IMR-90 (cell line): ENCODE measurements around the gene CTAGE4. TPM values are rescaled to one million over a fixed set of nuclear protein-coding genes. Genes with fewer than 3 reads are reported as not detected.
"Not testable (repeated sequence)": the region's sequence is repeated elsewhere in the genome, so short reads cannot be mapped to it uniquely, and the experiment has no call there.

ENCODE experiments used
- ATAC-seq: fragments of 200-7000 bp; cut with Tn5 transposase; 2 replicates; pipeline ENCODE4 v1.9.1; 2020; ENCODE audit warnings: low read depth, mild to moderate bottlenecking, moderate library complexity
- BruUV-seq: library from RNA; stranded (reverse); fragments of 400-500 nt; replicated peaks from 2 replicates; lab custom pipeline; 2021; lab: Mats Ljungman, UMichigan
- CTCF ChIA-PET: fragments of 300-600 bp; formaldehyde crosslinking; extraction: SDS; loops from one replicate; lab custom pipeline; 2021; ENCODE audit warnings: antibody characterized with exemption; lab: Yijun Ruan, JAX
- POLR2A ChIA-PET: fragments of 300-600 bp; sonication (Branson Sonifier 250); formaldehyde crosslinking; loops from one replicate; lab custom pipeline; 2022; ENCODE audit warnings: antibody characterized with exemption; ENCODE audit not compliant: unreplicated experiment; lab: Charles Lee
- DNase-seq: peaks from one replicate; pipeline ENCODE4 v3.0.0; 2013
- H2AFZ ChIP-seq: replicated peaks from 2 replicates; pipeline ENCODE3; 2013; ENCODE audit warnings: low read length, mild to moderate bottlenecking; ENCODE audit not compliant: poor library complexity
- H2AK5ac ChIP-seq: 2 replicates; pipeline ENCODE4 v1.6.1; 2013; ENCODE audit warnings: low read depth, low read length, inconsistent platforms
- H2AK9ac ChIP-seq: replicated peaks from 2 replicates; pipeline ENCODE3; 2013; ENCODE audit warnings: mild to moderate bottlenecking, low read depth, low read length, moderate library complexity; ENCODE audit not compliant: poor library complexity
- H2BK120ac ChIP-seq: 2 replicates; pipeline ENCODE4 v1.6.1; 2013; ENCODE audit warnings: low read depth, low read length, inconsistent platforms
- H2BK15ac ChIP-seq: 3 replicates; pipeline ENCODE4 v1.6.1; 2013; ENCODE audit warnings: low read depth, low read length, inconsistent platforms
- H2BK20ac ChIP-seq: 2 replicates; pipeline ENCODE4 v1.6.1; 2013; ENCODE audit warnings: low read depth, mild to moderate bottlenecking, inconsistent platforms, low read length, moderate library complexity
- H2BK5ac ChIP-seq: 2 replicates; pipeline ENCODE4 v1.6.1; 2013; ENCODE audit warnings: mild to moderate bottlenecking, low read depth, low read length, inconsistent platforms; ENCODE audit not compliant: poor library complexity, severe bottlenecking
- H3K14ac ChIP-seq: replicated peaks from 2 replicates; pipeline ENCODE4 v1.6.1; 2013; ENCODE audit warnings: low read depth, low read length, inconsistent platforms
- H3K18ac ChIP-seq: 2 replicates; pipeline ENCODE4 v1.6.1; 2013; ENCODE audit warnings: low read depth, low read length, control low read depth
- H3K23ac ChIP-seq: 2 replicates; pipeline ENCODE4 v1.6.1; 2013; ENCODE audit warnings: low read depth, low read length, inconsistent platforms
- H3K27ac ChIP-seq: 2 replicates; pipeline ENCODE4 v1.5.1; 2013; ENCODE audit warnings: mild to moderate bottlenecking, control low read depth, low read length; ENCODE audit not compliant: insufficient read depth
- H3K27me3 ChIP-seq: 2 replicates; pipeline ENCODE4 v1.6.1; 2013; ENCODE audit warnings: low read length; ENCODE audit not compliant: control insufficient read depth, insufficient read depth
- H3K36me3 ChIP-seq: 2 replicates; pipeline ENCODE4 v1.6.1; 2013; ENCODE audit warnings: low read length, mixed read lengths; ENCODE audit not compliant: control insufficient read depth, insufficient read depth
- H3K4ac ChIP-seq: 2 replicates; pipeline ENCODE4 v1.6.1; 2013; ENCODE audit warnings: low read depth, low read length, inconsistent platforms
- H3K4me1 ChIP-seq: 2 replicates; pipeline ENCODE4 v1.6.1; 2013; ENCODE audit warnings: low read length, mixed read lengths; ENCODE audit not compliant: control insufficient read depth, insufficient read depth
- H3K4me2 ChIP-seq: 2 replicates; pipeline ENCODE4 v1.6.1; 2013; ENCODE audit warnings: low read depth, mild to moderate bottlenecking, control low read depth, low read length, moderate library complexity
- H3K4me3 ChIP-seq: 2 replicates; pipeline ENCODE4 v1.5.1; 2013; ENCODE audit warnings: low read depth, mild to moderate bottlenecking, control low read depth, low read length, moderate library complexity; ENCODE audit not compliant: insufficient read depth
- H3K56ac ChIP-seq: 2 replicates; pipeline ENCODE4 v1.6.1; 2013; ENCODE audit warnings: low read length, inconsistent platforms; ENCODE audit not compliant: insufficient read depth; ENCODE audit errors: extremely low read depth
- H3K79me1 ChIP-seq, 2 experiments: 2 replicates each; pipeline ENCODE4 v1.6.1; 2013; ENCODE audit warnings: low read length in 2 of 2, inconsistent platforms in 1 of 2, low read depth in 1 of 2
- H3K9ac ChIP-seq: 2 replicates; pipeline ENCODE4 v1.6.1; 2013; ENCODE audit warnings: low read depth, low read length, control low read depth
- H3K9me1 ChIP-seq: 2 replicates; pipeline ENCODE4 v1.6.1; 2013; ENCODE audit warnings: low read length, inconsistent platforms; ENCODE audit not compliant: insufficient read depth
- H3K9me3 ChIP-seq: 2 replicates; pipeline ENCODE4 v1.6.1; 2013; ENCODE audit warnings: low read length; ENCODE audit not compliant: control insufficient read depth, insufficient read depth
- H4K20me1 ChIP-seq: 2 replicates; pipeline ENCODE4 v1.6.1; 2013; ENCODE audit warnings: low read length, inconsistent platforms; ENCODE audit not compliant: insufficient read depth
- H4K5ac ChIP-seq: 2 replicates; pipeline ENCODE4 v1.6.1; 2013; ENCODE audit warnings: mild to moderate bottlenecking, low read depth, low read length, control low read depth
- H4K8ac ChIP-seq, 2 experiments: 2 replicates each; pipeline ENCODE4 v1.6.1; 2013; ENCODE audit warnings: low read depth in 2 of 2, low read length in 2 of 2, control low read depth in 1 of 2, inconsistent platforms in 1 of 2
- H4K91ac ChIP-seq: 2 replicates; pipeline ENCODE4 v1.6.1; 2013; ENCODE audit warnings: low read depth, low read length, inconsistent platforms; ENCODE audit not compliant: insufficient read depth
- WGBS, 2 experiments: methylation state at CpG; one replicate each; pipeline versions ENCODE4 v1.1.5 to v1.1.7; 2013; ENCODE audit warnings: missing lambda C conversion rate in 2 of 2; ENCODE audit not compliant: insufficient read length in 1 of 2; ENCODE audit errors: extremely low coverage in 2 of 2; 5-methylcytosine and 5-hydroxymethylcytosine counted together
- dilution Hi-C: fragments of 300-500 bp; cut with HindIII; formaldehyde crosslinking; loops from one replicate; pipeline ENCODE4 v1.14.3; 2018; ENCODE audit warnings: low sequenced_read_pairs; ENCODE audit not compliant: unreplicated experiment
- in situ Hi-C: fragments of 300-500 bp; cut with MboI; formaldehyde crosslinking; loops from 3 replicates; pipeline ENCODE4 v1.14.3; 2019; ENCODE audit warnings: low sequenced_read_pairs, inconsistent platforms, mixed read lengths
- intact Hi-C: fragments of 100-400 bp; cut with micrococcal nuclease; formaldehyde crosslinking; loops from 2 replicates; pipeline ENCODE4 v1.10.0; 2022
- polyA plus RNA-seq, 3 experiments: library from polyadenylated mRNA; depleted of rRNA; stranded (reverse); fragments of >200 nt; gene quantifications; 2 replicates each; pipeline ENCODE4 v1.2.3, GENCODE V29; 2012; ENCODE audit warnings: low replicate concordance in 1 of 3
- total RNA-seq: library from RNA; depleted of rRNA; stranded (reverse); fragments of >200 nt; gene quantifications from 2 replicates; pipeline ENCODE4 v1.2.3, GENCODE V29; 2012

CTAGE4 gene
- total and polyA plus RNA-seq, 2 of the 4 experiments (the other 2 are of a cell fraction): 0.03 TPM; not detected in 1

GRCh38 chr7:144226866-144227265 is 43.6 kb downstream of the CTAGE4 start:
- H3K14ac ChIP-seq, POLR2A ChIA-PET, H2BK5ac ChIP-seq, H2BK120ac ChIP-seq, dilution Hi-C loops, H4K20me1 ChIP-seq, H3K36me3 ChIP-seq, H3K79me1 ChIP-seq, H3K4ac ChIP-seq, H2BK15ac ChIP-seq, H2AK5ac ChIP-seq, DNase-seq, BruUV-seq, in situ Hi-C loops, H3K4me2 ChIP-seq, H3K9me3 ChIP-seq, H3K27ac ChIP-seq, H3K4me3 ChIP-seq, H4K5ac ChIP-seq, CTCF ChIA-PET, ATAC-seq, H4K91ac ChIP-seq, H3K9me1 ChIP-seq, H4K8ac ChIP-seq, H3K18ac ChIP-seq, H2AFZ ChIP-seq, H3K27me3 ChIP-seq, H3K56ac ChIP-seq, H3K9ac ChIP-seq, H3K23ac ChIP-seq, H3K4me1 ChIP-seq, H2BK20ac ChIP-seq, intact Hi-C loops, H2AK9ac ChIP-seq: not testable (repeated sequence)
- WGBS, 2 experiments: no CpG with 5 or more reads among the region's 4 CpGs

- H4K91ac ChIP-seq, in situ Hi-C loops, H2BK15ac ChIP-seq, H4K5ac ChIP-seq, H4K20me1 ChIP-seq, H2BK20ac ChIP-seq, H4K8ac ChIP-seq, H3K79me1 ChIP-seq, H3K9ac ChIP-seq, H3K14ac ChIP-seq, H3K23ac ChIP-seq, H3K36me3 ChIP-seq, H2AK9ac ChIP-seq, H2AFZ ChIP-seq, BruUV-seq, CTCF ChIA-PET, H3K27me3 ChIP-seq, H3K9me3 ChIP-seq, H3K56ac ChIP-seq, DNase-seq, H3K4me2 ChIP-seq, H2AK5ac ChIP-seq, H3K4me1 ChIP-seq, H3K18ac ChIP-seq, intact Hi-C loops, H2BK5ac ChIP-seq, H3K4me3 ChIP-seq, H2BK120ac ChIP-seq, H3K27ac ChIP-seq, POLR2A ChIA-PET, H3K9me1 ChIP-seq, dilution Hi-C loops, H3K4ac ChIP-seq: not testable (repeated sequence)
- peak; percentile 49; the same call in 1 of the 2 replicates for ATAC-seq
- 0% methylated on average over 1 of the region's 3 CpGs; no CpG with 5 or more reads in 1 of the 2 experiments for WGBS, 2 experiments
Observed at GRCh38 chr7:144228810-144229209, 45.5 kb downstream of the CTAGE4 start.
